Astrocyte (in vitro differentiated cells and primary cell): ENCODE measurements around the gene POC1B. TPM values are rescaled to one million over a fixed set of nuclear protein-coding genes. Genes with fewer than 3 reads are reported as not detected.

Experiments used
- DNase-seq: peaks from one replicate; pipeline ENCODE4 v3.0.0-alpha.2; 2010; ENCODE audit warnings: low read depth
- FAIRE-seq: peaks from 2 replicates; lab custom pipeline; 2011; peaks lifted over from hg19 to GRCh38; lab: Jason Lieb, UNC
- H2AFZ ChIP-seq: 2 replicates; pipeline ENCODE4 v1.6.0; 2012; ENCODE audit warnings: low read depth, low read length, inconsistent platforms
- H3K27ac ChIP-seq: 2 replicates; pipeline ENCODE4 v1.5.1; 2011; ENCODE audit warnings: low read depth, low read length, inconsistent platforms
- H3K27me3 ChIP-seq: 2 replicates; pipeline ENCODE4 v1.6.0; 2011; ENCODE audit warnings: low read length, inconsistent platforms; ENCODE audit not compliant: insufficient read depth
- H3K36me3 ChIP-seq: 2 replicates; pipeline ENCODE4 v1.5.1; 2011; ENCODE audit warnings: low read length, inconsistent platforms; ENCODE audit not compliant: insufficient read depth
- H3K4me1 ChIP-seq: 2 replicates; pipeline ENCODE4 v1.5.1; 2011; ENCODE audit warnings: low read length, inconsistent platforms; ENCODE audit not compliant: insufficient read depth
- H3K4me2 ChIP-seq: 2 replicates; pipeline ENCODE4 v1.6.0; 2012; ENCODE audit warnings: low read length, inconsistent platforms
- H3K4me3 ChIP-seq: 2 replicates; pipeline ENCODE4 v1.5.1; 2011; ENCODE audit warnings: low read depth, mild to moderate bottlenecking, low read length, inconsistent platforms; ENCODE audit not compliant: insufficient read depth
- H3K79me2 ChIP-seq: 2 replicates; pipeline ENCODE4 v1.6.0; 2012; ENCODE audit warnings: mild to moderate bottlenecking, low read length, inconsistent platforms; ENCODE audit not compliant: insufficient read depth
- H3K9ac ChIP-seq: 2 replicates; pipeline ENCODE4 v1.6.0; 2012; ENCODE audit warnings: mild to moderate bottlenecking, low read length, inconsistent platforms
- H3K9me3 ChIP-seq: 2 replicates; pipeline ENCODE4 v1.5.1; 2012; ENCODE audit warnings: low read depth, mild to moderate bottlenecking, low read length, inconsistent platforms; ENCODE audit not compliant: insufficient read depth
- H4K20me1 ChIP-seq: 2 replicates; pipeline ENCODE4 v1.6.0; 2012; ENCODE audit warnings: low read length, inconsistent platforms; ENCODE audit not compliant: insufficient read depth
- H3K27ac Mint-ChIP-seq: one replicate; pipeline ENCODE4 v1.8.0; 2021; ENCODE audit warnings: mild to moderate bottlenecking, mixed read lengths; ENCODE audit not compliant: unreplicated experiment
- H3K27me3 Mint-ChIP-seq: one replicate; pipeline ENCODE4 v1.8.0; 2021; ENCODE audit warnings: low read depth, mixed read lengths; ENCODE audit not compliant: unreplicated experiment
- H3K36me3 Mint-ChIP-seq: one replicate; pipeline ENCODE4 v1.8.0; 2021; ENCODE audit warnings: low read depth, mixed read lengths; ENCODE audit not compliant: unreplicated experiment
- H3K4me1 Mint-ChIP-seq: one replicate; pipeline ENCODE4 v1.8.0; 2021; ENCODE audit warnings: low read depth, mixed read lengths; ENCODE audit not compliant: unreplicated experiment
- H3K4me3 Mint-ChIP-seq: one replicate; pipeline ENCODE4 v1.8.0; 2021; ENCODE audit warnings: mild to moderate bottlenecking, moderate library complexity, mixed read lengths; ENCODE audit not compliant: unreplicated experiment
- H3K9me3 Mint-ChIP-seq: one replicate; pipeline ENCODE4 v1.8.0; 2021; ENCODE audit warnings: mild to moderate bottlenecking, mixed read lengths; ENCODE audit not compliant: unreplicated experiment
- CTCF ChIP-seq: IDR thresholded peaks from 2 replicates; pipeline ENCODE4 v1.5.1; 2011; ENCODE audit warnings: low read depth, mild to moderate bottlenecking, inconsistent platforms, low read length, moderate library complexity; ENCODE audit not compliant: insufficient read depth
- EZH2 ChIP-seq: IDR thresholded peaks from 2 replicates; pipeline ENCODE4 v1.6.1; 2012; ENCODE audit warnings: mild to moderate bottlenecking, low read length, inconsistent platforms; ENCODE audit not compliant: insufficient read depth
- total RNA-seq: library from RNA; stranded (reverse); gene quantifications from 2 replicates; pipeline ENCODE4 v1.2.1, GENCODE V29; 2021

Gene POC1B
- total RNA-seq, 1 donor from 2014 or later: 10.6 TPM

GRCh38 chr12:89427508-89428156 lies 98.2 kb downstream of the POC1B start:
- Histone ChIP-seq H3K79me2 (no peaks in the 10 kb centered on the region), H3K4me3 (no peak overlapping the region), H3K9me3 (no peaks in the 10 kb centered on the region), H2AFZ (no peak overlapping the region), H3K9ac (no peak overlapping the region), H3K27ac (no peak overlapping the region), H3K36me3 (no peaks in the 10 kb centered on the region), H3K27me3 (no peaks in the 10 kb centered on the region), H3K4me1 (no peaks in the 10 kb centered on the region), H3K4me2 (no peak overlapping the region), H4K20me1 (no peaks in the 10 kb centered on the region)
- no peaks in the 10 kb centered on the region for H3K27me3 Mint-ChIP-seq
- no peak for TF ChIP-seq EZH2
- TF ChIP-seq CTCF: no peak
- H3K27ac Mint-ChIP-seq: no peak overlapping the region
- FAIRE-seq: peak; percentile 54
- H3K36me3 Mint-ChIP-seq: peaks cover 7% of the 10 kb centered on the region
- H3K4me3 Mint-ChIP-seq: no peak overlapping the region
- peaks cover 6% of the 10 kb centered on the region for H3K4me1 Mint-ChIP-seq
- no peak for DNase-seq
- peaks cover 2% of the 10 kb centered on the region for H3K9me3 Mint-ChIP-seq

GRCh38 chr12:89424846-89425245 lies 101.0 kb downstream of the POC1B start:
- Mint-ChIP-seq H3K4me3 (no peak overlapping the region), H3K9me3 (peaks cover 2% of the 10 kb centered on the region), H3K27me3 (no peaks in the 10 kb centered on the region), H3K4me1 (peaks cover 3% of the 10 kb centered on the region), H3K27ac (no peak overlapping the region), H3K36me3 (peaks cover 6% of the 10 kb centered on the region)
- Histone ChIP-seq H3K36me3 (no peaks in the 10 kb centered on the region), H3K4me2 (no peak overlapping the region), H3K9ac (no peak overlapping the region), H3K27ac (no peak overlapping the region), H3K4me3 (no peak overlapping the region), H4K20me1 (no peaks in the 10 kb centered on the region), H3K79me2 (no peaks in the 10 kb centered on the region), H2AFZ (no peak overlapping the region), H3K4me1 (no peaks in the 10 kb centered on the region), H3K9me3 (no peaks in the 10 kb centered on the region), H3K27me3 (no peaks in the 10 kb centered on the region)
- TF ChIP-seq EZH2 (no peak), CTCF (no peak)
- peak; percentile 29 for FAIRE-seq
- no peak for DNase-seq

GRCh38 chr12:89424389-89424788 lies 101.5 kb downstream of the POC1B start:
- no peak for FAIRE-seq
- H3K4me2 ChIP-seq: no peak overlapping the region
- no peaks in the 10 kb centered on the region for H3K27me3 Mint-ChIP-seq
- H3K27ac Mint-ChIP-seq: no peak overlapping the region
- H3K9ac ChIP-seq: no peak overlapping the region
- no peak for DNase-seq
- no peak overlapping the region for H3K4me3 ChIP-seq
- no peak overlapping the region for H2AFZ ChIP-seq
- no peak for TF ChIP-seq CTCF
- no peak for TF ChIP-seq EZH2
- H3K36me3 ChIP-seq: no peaks in the 10 kb centered on the region
- no peaks in the 10 kb centered on the region for H3K27me3 ChIP-seq
- no peak overlapping the region for H3K4me3 Mint-ChIP-seq
- H3K9me3 Mint-ChIP-seq: peaks cover 2% of the 10 kb centered on the region
- H3K9me3 ChIP-seq: no peaks in the 10 kb centered on the region
- H3K79me2 ChIP-seq: no peaks in the 10 kb centered on the region
- peaks cover 3% of the 10 kb centered on the region for H3K4me1 Mint-ChIP-seq
- peaks cover 5% of the 10 kb centered on the region for H3K36me3 Mint-ChIP-seq
- H3K4me1 ChIP-seq: no peaks in the 10 kb centered on the region
- no peak overlapping the region for H3K27ac ChIP-seq
- H4K20me1 ChIP-seq: no peaks in the 10 kb centered on the region
